ENCODE measurements around the gene TAF4B. TPM values are rescaled to one million over a fixed set of nuclear protein-coding genes. Genes with fewer than 3 reads are reported as not detected.

Gene TAF4B
- total and polyA plus RNA-seq, 10 of the 15 experiments (the other 5 are each of a cell fraction or from before 2014, with no cell fraction given): 2.3 to 15.0 (median 12.2) TPM

DNA sequence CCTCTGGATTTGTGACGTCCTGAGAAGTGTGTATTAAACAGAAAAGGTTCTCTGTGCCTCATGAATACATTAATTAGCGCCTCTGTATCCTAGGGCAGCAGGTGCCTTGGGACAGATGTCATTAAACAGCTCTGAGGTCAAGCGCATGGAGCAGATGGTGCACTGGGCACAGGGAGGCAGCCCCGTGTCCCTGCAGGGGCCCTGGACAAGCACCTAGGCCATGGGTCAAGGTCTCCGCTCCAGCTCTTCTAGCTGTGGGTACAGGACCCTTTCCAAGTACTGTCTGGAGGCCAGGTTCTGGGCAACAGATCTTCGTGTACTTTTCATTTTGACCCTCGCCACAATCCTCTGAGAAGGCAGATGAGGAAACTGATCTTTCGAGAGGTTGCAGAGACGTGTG lies 195.7 kb downstream of the TAF4B start:
- intact Hi-C loops (cut with micrococcal nuclease; ENCODE audit: unreplicated experiment) (no loop called here), in situ Hi-C loops (cut with MboI) (loop anchor here (25.0 kb wide), 1 partner anchor 565 kb away; no protein-coding TSS in a partner anchor)
- DNase-seq (ENCODE audit: low read depth, low spot score) (no peak), ATAC-seq (no peak), FAIRE-seq (no peak)
- Histone ChIP-seq H4K20me1 (ENCODE audit: control insufficient read depth, insufficient read depth) (no peaks in the 10 kb centered on the region), H3K79me2 (ENCODE audit: control insufficient read depth, insufficient read depth, low read length) (no peaks in the 10 kb centered on the region), H3K4me2 (ENCODE audit: control insufficient read depth, insufficient read depth) (no peak overlapping the region), H3K27me3 (replicated peaks in 1 of 2; ENCODE audit: control insufficient read depth in 2 of 2, insufficient read depth in 2 of 2, low read length in 1 of 2) (no peaks in the 10 kb centered on the region), H3K36me3 (ENCODE audit: control insufficient read depth in 2 of 2, insufficient read depth in 2 of 2, low read length in 1 of 2) (no peaks in the 10 kb centered on the region), H2AFZ (ENCODE audit: control insufficient read depth, low read depth, low read length) (no peak overlapping the region), H3K4me1 (ENCODE audit: control insufficient read depth, insufficient read depth, low read length) (peaks cover 27% of the 10 kb centered on the region), H3K9me3 (replicated peaks; ENCODE audit: control insufficient read depth, insufficient read depth, low read length) (no peaks in the 10 kb centered on the region), H3K9ac (ENCODE audit: control insufficient read depth, insufficient read depth, low read length) (no peak overlapping the region), H3K4me3 (no peak overlapping the region), H3K27ac (ENCODE audit: control insufficient read depth, insufficient read depth) (no peak overlapping the region)
- ChIA-PET CTCF (interaction anchor here (0.5 to 3.4 kb wide), 5 partner anchors 17 to 113 kb away, joined by 3 to 14 read pairs (median 4); no protein-coding TSS in a partner anchor), SMC1A (ENCODE audit: uncharacterized antibody, unreplicated experiment) (interaction anchor here (0.7 to 1.0 kb wide), 3 partner anchors 10 to 34 kb away, joined by 3 read pairs; no protein-coding TSS in a partner anchor), RAD21 (ENCODE audit: unreplicated experiment) (interaction anchor here (0.7 to 1.3 kb wide), 4 partner anchors 16 to 124 kb away, joined by 3 read pairs; no protein-coding TSS in a partner anchor), POLR2A (no interaction called here)
- WGBS (ENCODE audit: insufficient coverage, insufficient replicate concordance, low lambda C conversion rate, missing lambda C conversion rate): 82% methylated on average over 9 of the region's 9 CpGs
- no TSS peak for BruUV-seq (replicated peaks)
- TF ChIP-seq, protein P1, sequence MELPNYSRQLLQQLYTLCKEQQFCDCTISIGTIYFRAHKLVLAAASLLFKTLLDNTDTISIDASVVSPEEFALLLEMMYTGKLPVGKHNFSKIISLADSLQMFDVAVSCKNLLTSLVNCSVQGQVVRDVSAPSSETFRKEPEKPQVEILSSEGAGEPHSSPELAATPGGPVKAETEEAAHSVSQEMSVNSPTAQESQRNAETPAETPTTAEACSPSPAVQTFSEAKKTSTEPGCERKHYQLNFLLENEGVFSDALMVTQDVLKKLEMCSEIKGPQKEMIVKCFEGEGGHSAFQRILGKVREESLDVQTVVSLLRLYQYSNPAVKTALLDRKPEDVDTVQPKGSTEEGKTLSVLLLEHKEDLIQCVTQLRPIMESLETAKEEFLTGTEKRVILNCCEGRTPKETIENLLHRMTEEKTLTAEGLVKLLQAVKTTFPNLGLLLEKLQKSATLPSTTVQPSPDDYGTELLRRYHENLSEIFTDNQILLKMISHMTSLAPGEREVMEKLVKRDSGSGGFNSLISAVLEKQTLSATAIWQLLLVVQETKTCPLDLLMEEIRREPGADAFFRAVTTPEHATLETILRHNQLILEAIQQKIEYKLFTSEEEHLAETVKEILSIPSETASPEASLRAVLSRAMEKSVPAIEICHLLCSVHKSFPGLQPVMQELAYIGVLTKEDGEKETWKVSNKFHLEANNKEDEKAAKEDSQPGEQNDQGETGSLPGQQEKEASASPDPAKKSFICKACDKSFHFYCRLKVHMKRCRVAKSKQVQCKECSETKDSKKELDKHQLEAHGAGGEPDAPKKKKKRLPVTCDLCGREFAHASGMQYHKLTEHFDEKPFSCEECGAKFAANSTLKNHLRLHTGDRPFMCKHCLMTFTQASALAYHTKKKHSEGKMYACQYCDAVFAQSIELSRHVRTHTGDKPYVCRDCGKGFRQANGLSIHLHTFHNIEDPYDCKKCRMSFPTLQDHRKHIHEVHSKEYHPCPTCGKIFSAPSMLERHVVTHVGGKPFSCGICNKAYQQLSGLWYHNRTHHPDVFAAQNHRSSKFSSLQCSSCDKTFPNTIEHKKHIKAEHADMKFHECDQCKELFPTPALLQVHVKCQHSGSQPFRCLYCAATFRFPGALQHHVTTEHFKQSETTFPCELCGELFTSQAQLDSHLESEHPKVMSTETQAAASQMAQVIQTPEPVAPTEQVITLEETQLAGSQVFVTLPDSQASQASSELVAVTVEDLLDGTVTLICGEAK (IDR thresholded peaks at IDR 0.05; ENCODE audit: borderline replicate concordance): no peak

Measured in GM12878 (cell line).